ENCODE measurements around the gene ITIH4. TPM values are rescaled to one million over a fixed set of nuclear protein-coding genes. Genes with fewer than 3 reads are reported as not detected.

The ITIH4 gene
- total RNA-seq, 1 experiment from 2014 or later, result 1.5 TPM

DNA sequence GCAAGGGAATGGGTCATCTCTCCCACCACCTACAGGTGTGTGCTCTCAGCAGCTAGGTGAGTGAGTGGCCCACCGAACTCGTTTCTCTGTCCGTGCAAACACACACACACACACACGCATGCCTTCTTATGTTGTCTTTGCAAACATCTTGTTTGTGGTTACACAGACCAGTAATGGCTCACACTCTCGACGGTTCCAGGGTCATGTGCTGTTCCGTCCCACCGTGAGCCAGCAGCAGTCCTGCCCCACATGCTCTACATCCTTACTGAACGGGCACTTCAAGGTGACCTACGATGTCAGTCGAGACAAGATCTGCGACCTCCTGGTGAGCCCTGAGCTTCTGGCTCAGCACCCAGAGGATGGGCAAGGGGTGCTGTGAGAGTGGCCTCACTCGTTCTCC lies 48.7 kb downstream of the ITIH4 start:
- CTCF ChIA-PET, result no interaction called here
- Histone ChIP-seq H3K27ac (ENCODE audit: low read length) (no peak overlapping the region), H3K27me3 (ENCODE audit: control insufficient read depth, insufficient read depth, low read length) (no peaks in the 10 kb centered on the region; the same call in 1 of the 2 replicates), H3K36me3 (ENCODE audit: control insufficient read depth, insufficient read depth, low read length) (no peaks in the 10 kb centered on the region), H3K4me3 (ENCODE audit: low read depth in 2 of 2, low read length in 2 of 2) (no peak overlapping the region), H3K4me1 (ENCODE audit: control insufficient read depth, insufficient read depth, low read length) (no peaks in the 10 kb centered on the region), H3K9me3 (ENCODE audit: control insufficient read depth, insufficient read depth, low read depth, low read length) (no peaks in the 10 kb centered on the region)
- intact Hi-C loops (cut with micrococcal nuclease; ENCODE audit: unreplicated experiment) (no loop called here), in situ Hi-C loops (cut with HindIII; ENCODE audit: low pct_unique_long_range_greater_than_20kb, low sequenced_read_pairs) (no loop called here)
- TF ChIP-seq, protein P1, sequence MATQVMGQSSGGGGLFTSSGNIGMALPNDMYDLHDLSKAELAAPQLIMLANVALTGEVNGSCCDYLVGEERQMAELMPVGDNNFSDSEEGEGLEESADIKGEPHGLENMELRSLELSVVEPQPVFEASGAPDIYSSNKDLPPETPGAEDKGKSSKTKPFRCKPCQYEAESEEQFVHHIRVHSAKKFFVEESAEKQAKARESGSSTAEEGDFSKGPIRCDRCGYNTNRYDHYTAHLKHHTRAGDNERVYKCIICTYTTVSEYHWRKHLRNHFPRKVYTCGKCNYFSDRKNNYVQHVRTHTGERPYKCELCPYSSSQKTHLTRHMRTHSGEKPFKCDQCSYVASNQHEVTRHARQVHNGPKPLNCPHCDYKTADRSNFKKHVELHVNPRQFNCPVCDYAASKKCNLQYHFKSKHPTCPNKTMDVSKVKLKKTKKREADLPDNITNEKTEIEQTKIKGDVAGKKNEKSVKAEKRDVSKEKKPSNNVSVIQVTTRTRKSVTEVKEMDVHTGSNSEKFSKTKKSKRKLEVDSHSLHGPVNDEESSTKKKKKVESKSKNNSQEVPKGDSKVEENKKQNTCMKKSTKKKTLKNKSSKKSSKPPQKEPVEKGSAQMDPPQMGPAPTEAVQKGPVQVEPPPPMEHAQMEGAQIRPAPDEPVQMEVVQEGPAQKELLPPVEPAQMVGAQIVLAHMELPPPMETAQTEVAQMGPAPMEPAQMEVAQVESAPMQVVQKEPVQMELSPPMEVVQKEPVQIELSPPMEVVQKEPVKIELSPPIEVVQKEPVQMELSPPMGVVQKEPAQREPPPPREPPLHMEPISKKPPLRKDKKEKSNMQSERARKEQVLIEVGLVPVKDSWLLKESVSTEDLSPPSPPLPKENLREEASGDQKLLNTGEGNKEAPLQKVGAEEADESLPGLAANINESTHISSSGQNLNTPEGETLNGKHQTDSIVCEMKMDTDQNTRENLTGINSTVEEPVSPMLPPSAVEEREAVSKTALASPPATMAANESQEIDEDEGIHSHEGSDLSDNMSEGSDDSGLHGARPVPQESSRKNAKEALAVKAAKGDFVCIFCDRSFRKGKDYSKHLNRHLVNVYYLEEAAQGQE (IDR thresholded peaks at IDR 0.05; ENCODE audit: insufficient read depth in 1 of 2, low read depth in 2 of 2, low read length in 1 of 2), result no peak
- TF ChIP-seq SIN3A (IDR thresholded peaks at IDR 0.05; ENCODE audit: borderline replicate concordance, insufficient read depth, low read depth, low read length) (no peak), TCF7L2 (IDR thresholded peaks at IDR 0.05; ENCODE audit: low read depth, low read length) (no peak), POLR2AphosphoS5 (IDR thresholded peaks at IDR 0.05; ENCODE audit: low read depth, low read length) (no peak)
- TF ChIP-seq, protein P2, sequence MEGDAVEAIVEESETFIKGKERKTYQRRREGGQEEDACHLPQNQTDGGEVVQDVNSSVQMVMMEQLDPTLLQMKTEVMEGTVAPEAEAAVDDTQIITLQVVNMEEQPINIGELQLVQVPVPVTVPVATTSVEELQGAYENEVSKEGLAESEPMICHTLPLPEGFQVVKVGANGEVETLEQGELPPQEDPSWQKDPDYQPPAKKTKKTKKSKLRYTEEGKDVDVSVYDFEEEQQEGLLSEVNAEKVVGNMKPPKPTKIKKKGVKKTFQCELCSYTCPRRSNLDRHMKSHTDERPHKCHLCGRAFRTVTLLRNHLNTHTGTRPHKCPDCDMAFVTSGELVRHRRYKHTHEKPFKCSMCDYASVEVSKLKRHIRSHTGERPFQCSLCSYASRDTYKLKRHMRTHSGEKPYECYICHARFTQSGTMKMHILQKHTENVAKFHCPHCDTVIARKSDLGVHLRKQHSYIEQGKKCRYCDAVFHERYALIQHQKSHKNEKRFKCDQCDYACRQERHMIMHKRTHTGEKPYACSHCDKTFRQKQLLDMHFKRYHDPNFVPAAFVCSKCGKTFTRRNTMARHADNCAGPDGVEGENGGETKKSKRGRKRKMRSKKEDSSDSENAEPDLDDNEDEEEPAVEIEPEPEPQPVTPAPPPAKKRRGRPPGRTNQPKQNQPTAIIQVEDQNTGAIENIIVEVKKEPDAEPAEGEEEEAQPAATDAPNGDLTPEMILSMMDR (IDR thresholded peaks at IDR 0.05), result no peak
- no TSS peak for BruUV-seq (replicated peaks)
- DNase-seq (ENCODE audit: low read depth, low spot score), result no peak
- ATAC-seq, result no peak
- POLR2A ChIA-PET, result no interaction called here

DNA sequence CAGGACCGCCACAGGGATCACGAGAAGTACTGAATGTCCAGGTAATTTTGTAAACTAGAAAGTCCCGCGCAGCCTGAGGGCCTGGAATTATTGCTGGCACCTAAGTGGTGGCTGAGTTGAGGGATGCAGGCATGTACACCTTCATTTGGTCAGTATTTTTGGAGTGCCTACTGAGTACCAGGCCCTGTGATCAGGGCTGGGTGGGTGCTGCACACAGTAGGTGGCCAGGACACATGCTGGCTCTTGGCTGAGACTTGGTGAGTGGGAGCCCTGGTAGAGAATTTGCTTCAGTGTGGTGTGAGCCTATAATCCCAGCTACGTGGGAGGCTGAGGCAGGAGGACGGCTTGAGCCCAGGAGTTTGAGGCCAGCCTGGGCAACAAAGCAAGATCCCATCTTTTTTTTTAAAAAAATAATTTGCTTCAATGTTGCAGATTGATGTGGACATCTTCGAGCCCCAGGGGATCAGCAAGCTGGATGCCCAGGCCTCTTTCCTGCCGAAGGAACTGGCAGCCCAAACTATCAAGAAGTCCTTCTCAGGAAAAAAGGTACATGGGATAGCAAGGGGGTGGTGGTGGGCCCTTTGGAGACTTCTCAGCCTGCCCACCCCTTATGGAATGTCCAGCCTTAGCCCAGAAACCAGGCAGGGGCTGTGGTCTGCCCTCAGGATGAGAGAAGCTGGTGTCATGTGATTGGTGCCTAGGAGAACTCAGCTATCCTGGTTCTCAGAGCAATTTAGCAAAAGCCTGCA lies 50.5 kb downstream of the ITIH4 start:
- Histone ChIP-seq H3K4me1 (ENCODE audit: control insufficient read depth, insufficient read depth, low read length) (no peaks in the 10 kb centered on the region), H3K27ac (ENCODE audit: low read length) (no peak overlapping the region), H3K36me3 (ENCODE audit: control insufficient read depth, insufficient read depth, low read length) (no peaks in the 10 kb centered on the region), H3K9me3 (ENCODE audit: control insufficient read depth, insufficient read depth, low read depth, low read length) (no peaks in the 10 kb centered on the region), H3K27me3 (ENCODE audit: control insufficient read depth, insufficient read depth, low read length) (no peaks in the 10 kb centered on the region; the same call in 1 of the 2 replicates), H3K4me3 (ENCODE audit: low read depth in 2 of 2, low read length in 2 of 2) (no peak overlapping the region)
- intact Hi-C loops (cut with micrococcal nuclease; ENCODE audit: unreplicated experiment), result no loop called here
- in situ Hi-C loops (cut with HindIII; ENCODE audit: low pct_unique_long_range_greater_than_20kb, low sequenced_read_pairs), result no loop called here
- no TSS peak for BruUV-seq (replicated peaks)
- CTCF ChIA-PET, result interaction anchor here (0.6 kb wide), 1 partner anchor 18 kb away, joined by 3 read pairs; no protein-coding TSS in a partner anchor
- ATAC-seq (no peak), DNase-seq (ENCODE audit: low read depth, low spot score) (no peak)
- POLR2A ChIA-PET, result no interaction called here
- TF ChIP-seq, protein P2 (IDR thresholded peaks at IDR 0.05), result no peak
- TF ChIP-seq, protein P1 (IDR thresholded peaks at IDR 0.05; ENCODE audit: insufficient read depth in 1 of 2, low read depth in 2 of 2, low read length in 1 of 2), result no peak
- TF ChIP-seq POLR2AphosphoS5 (IDR thresholded peaks at IDR 0.05; ENCODE audit: low read depth, low read length), result no peak
- no peak for TF ChIP-seq TCF7L2 (IDR thresholded peaks at IDR 0.05; ENCODE audit: low read depth, low read length)
- no peak for TF ChIP-seq SIN3A (IDR thresholded peaks at IDR 0.05; ENCODE audit: borderline replicate concordance, insufficient read depth, low read depth, low read length)
